ENCODE measurements around the gene MYH11. TPM values are rescaled to one million over a fixed set of nuclear protein-coding genes. Genes with fewer than 3 reads are reported as not detected.
"Not testable (repeated sequence)": the region's sequence is repeated elsewhere in the genome, so short reads cannot be mapped to it uniquely, and the experiment has no call there.

MYH11 gene
- total and polyA plus RNA-seq, 7 donors = 6.1 to 26.4 (median 14.1) TPM

DNA sequence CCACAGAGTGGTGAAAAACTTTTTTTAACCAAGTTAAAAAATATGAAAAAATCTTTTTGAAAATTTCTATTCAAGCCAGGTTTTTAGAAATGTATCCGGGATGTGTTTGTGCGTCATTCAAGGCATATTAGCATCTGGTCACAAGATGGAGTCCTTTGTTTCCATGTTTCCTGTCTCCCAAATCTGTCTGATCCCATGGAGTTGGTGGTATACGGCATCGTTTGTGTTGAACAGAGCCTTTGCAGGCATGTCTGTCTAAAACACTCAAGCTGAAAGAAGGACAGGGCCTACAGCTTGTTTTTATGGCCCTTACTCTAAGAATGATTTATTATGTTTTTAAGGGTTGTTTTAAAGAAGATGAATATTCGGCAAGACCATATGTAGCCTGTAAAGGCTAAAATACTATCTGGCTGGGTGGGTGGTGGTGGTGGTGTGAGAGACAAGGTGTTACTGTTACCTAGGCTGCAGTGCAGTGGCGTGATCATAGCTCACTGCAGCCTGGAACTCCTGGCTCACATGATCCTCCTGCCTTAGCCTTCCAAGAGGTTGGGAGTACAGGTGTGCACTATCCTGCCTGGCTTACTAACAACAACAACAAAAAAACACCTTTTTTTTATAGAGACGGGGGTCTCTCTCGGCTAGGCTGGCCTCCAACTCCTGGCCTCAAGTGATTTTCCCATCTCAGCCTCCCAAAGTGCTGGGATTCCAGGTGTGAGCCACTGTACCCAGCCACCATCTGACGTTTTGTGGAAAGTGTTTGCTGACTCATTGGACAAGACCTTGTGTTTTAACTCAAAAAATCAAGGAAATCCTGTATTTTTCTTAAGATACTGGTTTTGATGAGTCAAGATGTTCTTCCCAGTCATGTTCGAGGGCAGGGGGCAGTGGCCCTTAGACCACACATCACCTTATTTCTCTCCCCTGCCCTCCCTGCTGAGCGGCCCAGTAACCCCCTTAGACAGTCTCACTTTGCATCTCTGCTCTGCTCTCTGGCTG, 154.6 kb downstream of the MYH11 start:
- Histone ChIP-seq H3K4me1 (no peaks in the 10 kb centered on the region), H3K9me3 (no peaks in the 10 kb centered on the region), H3K4me3 (no peak overlapping the region), H3K27ac (no peak overlapping the region), H3K27me3 (ENCODE audit: insufficient read depth in 3 of 3, low read length in 2 of 3) (no peaks in the 10 kb centered on the region), H3K36me3 (ENCODE audit: insufficient read depth in 1 of 2, low read depth in 1 of 2) (peaks cover 0 to 49% of the 10 kb centered on the region in 2 donors)
- no peak for ATAC-seq
- WGBS, 3 donors = 83 to 84% (median 84%) methylated on average over 11 of the region's 11 CpGs
- no peak for DNase-seq
- TF ChIP-seq, protein P1, sequence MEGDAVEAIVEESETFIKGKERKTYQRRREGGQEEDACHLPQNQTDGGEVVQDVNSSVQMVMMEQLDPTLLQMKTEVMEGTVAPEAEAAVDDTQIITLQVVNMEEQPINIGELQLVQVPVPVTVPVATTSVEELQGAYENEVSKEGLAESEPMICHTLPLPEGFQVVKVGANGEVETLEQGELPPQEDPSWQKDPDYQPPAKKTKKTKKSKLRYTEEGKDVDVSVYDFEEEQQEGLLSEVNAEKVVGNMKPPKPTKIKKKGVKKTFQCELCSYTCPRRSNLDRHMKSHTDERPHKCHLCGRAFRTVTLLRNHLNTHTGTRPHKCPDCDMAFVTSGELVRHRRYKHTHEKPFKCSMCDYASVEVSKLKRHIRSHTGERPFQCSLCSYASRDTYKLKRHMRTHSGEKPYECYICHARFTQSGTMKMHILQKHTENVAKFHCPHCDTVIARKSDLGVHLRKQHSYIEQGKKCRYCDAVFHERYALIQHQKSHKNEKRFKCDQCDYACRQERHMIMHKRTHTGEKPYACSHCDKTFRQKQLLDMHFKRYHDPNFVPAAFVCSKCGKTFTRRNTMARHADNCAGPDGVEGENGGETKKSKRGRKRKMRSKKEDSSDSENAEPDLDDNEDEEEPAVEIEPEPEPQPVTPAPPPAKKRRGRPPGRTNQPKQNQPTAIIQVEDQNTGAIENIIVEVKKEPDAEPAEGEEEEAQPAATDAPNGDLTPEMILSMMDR (IDR thresholded peaks at IDR 0.05) = no peak
- intact Hi-C loops (cut with DNase I) = no loop called here

DNA sequence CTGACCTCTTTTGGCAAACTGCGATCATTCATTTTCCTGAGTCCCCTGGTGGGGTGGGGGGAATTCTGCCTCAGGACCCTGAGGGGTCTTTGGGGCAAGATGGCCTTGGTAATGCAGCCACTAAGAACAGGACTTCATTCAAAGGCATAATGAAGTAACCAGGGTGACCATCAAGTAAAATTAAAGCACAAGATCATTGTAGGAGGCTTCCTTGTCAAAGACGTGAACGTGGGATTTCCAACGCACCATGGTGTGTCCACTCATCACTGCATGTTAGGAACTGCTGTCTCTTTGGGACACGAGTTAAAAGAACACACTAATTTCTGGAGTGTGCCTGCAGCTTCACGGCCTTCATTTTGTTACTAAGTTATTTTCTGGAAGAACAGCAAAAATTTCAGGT, 155.5 kb downstream of the MYH11 start:
- no peak for DNase-seq
- no peaks in the 10 kb centered on the region for H3K4me1 ChIP-seq
- intact Hi-C loops (cut with DNase I) = no loop called here
- H3K27ac ChIP-seq = no peak overlapping the region
- no peak overlapping the region for H3K4me3 ChIP-seq
- peaks cover 7 to 58% of the 10 kb centered on the region in 2 donors for H3K36me3 ChIP-seq (ENCODE audit: insufficient read depth in 1 of 2, low read depth in 1 of 2)
- no peak for ATAC-seq
- WGBS, 3 donors = 90 to 93% (median 90%) methylated on average over 6 of the region's 6 CpGs
- H3K27me3 ChIP-seq (ENCODE audit: insufficient read depth in 3 of 3, low read length in 2 of 3) = no peaks in the 10 kb centered on the region
- TF ChIP-seq, protein P1 (IDR thresholded peaks at IDR 0.05) = no peak
- H3K9me3 ChIP-seq = no peaks in the 10 kb centered on the region

DNA sequence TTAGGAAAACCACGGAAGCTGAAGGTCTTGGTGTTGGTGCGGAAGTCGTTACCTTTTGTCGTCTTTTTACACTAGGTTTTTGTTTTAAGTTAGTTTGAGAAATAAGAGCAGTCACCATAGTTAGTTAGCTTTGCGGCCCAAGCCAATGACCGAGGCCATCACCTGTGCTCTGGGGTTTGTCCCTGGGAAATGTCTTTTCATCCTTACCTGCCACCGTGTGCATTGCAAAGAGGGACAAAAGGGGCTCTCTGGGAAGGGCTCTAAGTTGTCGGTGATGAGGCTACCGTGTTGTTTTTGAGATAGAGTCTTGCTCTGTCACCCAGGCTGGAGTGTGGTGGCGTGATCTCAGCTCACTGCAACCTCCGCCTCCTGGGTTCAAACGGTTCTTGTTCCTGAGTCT, 157.0 kb downstream of the MYH11 start:
- WGBS, 3 donors = 95 to 97% (median 97%) methylated on average over 12 of the region's 12 CpGs
- TF ChIP-seq, protein P1 (IDR thresholded peaks at IDR 0.05) = no peak
- H3K9me3 ChIP-seq = no peaks in the 10 kb centered on the region
- no peaks in the 10 kb centered on the region for H3K27me3 ChIP-seq (ENCODE audit: insufficient read depth in 3 of 3, low read length in 2 of 3)
- DNase-seq (no peak), ATAC-seq (no peak)
- no peak overlapping the region for H3K4me3 ChIP-seq
- peaks cover 7 to 74% of the 10 kb centered on the region in 2 donors for H3K36me3 ChIP-seq (ENCODE audit: insufficient read depth in 1 of 2, low read depth in 1 of 2)
- H3K27ac ChIP-seq = no peak overlapping the region
- intact Hi-C loops (cut with DNase I) = loop anchor here in 1 of 2 donors (1.0 kb wide), 1 partner anchor 15 kb away; no protein-coding TSS in a partner anchor
- H3K4me1 ChIP-seq = no peaks in the 10 kb centered on the region

DNA sequence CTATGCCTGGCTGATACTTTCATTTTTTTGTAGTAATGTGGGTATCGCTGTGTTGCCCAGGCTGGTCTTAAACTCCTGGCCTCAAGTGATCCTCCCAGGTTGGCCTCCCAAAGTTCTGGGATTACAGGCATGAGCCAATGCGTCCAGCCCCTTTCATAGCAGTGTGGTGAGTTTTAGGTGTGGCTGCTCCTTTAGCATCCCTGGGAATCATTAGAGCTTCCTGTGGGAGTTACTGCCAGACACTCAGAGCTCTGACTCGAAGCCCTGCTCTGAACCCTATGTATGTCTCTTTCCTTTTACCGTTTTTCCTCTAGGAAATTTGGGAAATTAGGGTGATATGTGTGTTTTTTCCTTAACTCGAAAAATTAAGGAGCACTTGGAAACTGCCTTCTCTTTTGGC, 162.3 kb downstream of the MYH11 start:
- no peak overlapping the region for H3K27ac ChIP-seq
- peaks cover 17 to 93% of the 10 kb centered on the region in 2 donors for H3K36me3 ChIP-seq (ENCODE audit: insufficient read depth in 1 of 2, low read depth in 1 of 2)
- no peaks in the 10 kb centered on the region for H3K4me1 ChIP-seq
- no peaks in the 10 kb centered on the region for H3K27me3 ChIP-seq (ENCODE audit: insufficient read depth in 3 of 3, low read length in 2 of 3)
- H3K4me3 ChIP-seq = no peak overlapping the region
- ATAC-seq (no peak), DNase-seq (no peak)
- H3K9me3 ChIP-seq = no peaks in the 10 kb centered on the region
- TF ChIP-seq, protein P1 (IDR thresholded peaks at IDR 0.05) = no peak
- WGBS, 3 donors = 84 to 92% (median 87%) methylated on average over 5 of the region's 5 CpGs
- intact Hi-C loops (cut with DNase I) = no loop called here

DNA sequence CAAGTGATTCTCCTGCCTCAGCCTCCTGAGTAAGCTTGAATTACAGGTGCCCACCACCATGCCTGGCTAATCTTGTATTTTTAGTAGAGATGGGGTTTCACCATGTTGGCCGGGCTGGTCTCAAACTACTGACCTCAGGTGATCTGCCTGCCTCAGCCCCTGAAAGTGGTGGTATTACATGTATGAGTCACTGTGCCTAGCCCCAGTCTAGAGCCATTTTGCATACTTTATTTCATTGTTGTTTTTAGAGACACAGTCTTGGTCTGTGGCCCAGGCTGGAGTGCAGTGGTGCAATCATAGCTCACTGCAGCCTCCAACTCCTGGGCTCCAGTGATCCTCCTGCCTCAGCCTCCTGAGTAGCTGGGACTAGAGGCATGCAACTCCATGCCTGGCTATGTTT, 164.3 kb downstream of the MYH11 start:
- intact Hi-C loops (cut with DNase I); ATAC-seq; H3K4me1 ChIP-seq; DNase-seq; H3K27ac ChIP-seq; H3K9me3 ChIP-seq; H3K27me3 ChIP-seq (ENCODE audit: insufficient read depth in 3 of 3, low read length in 2 of 3); H3K4me3 ChIP-seq: not testable (repeated sequence)
- peaks cover 17 to 91% of the 10 kb centered on the region in 2 donors for H3K36me3 ChIP-seq (ENCODE audit: insufficient read depth in 1 of 2, low read depth in 1 of 2)
- 93 to 100% (median 98%) methylated on average over 1 of the region's 1 CpG for WGBS, 3 donors

Data from psoas muscle (tissue), 8 donors.